Panc1 (cell line): ENCODE data around the gene ARHGEF17. TPM values are rescaled to one million over a fixed set of nuclear protein-coding genes. Genes with fewer than 3 reads are reported as not detected.

ENCODE experiments used
- ATAC-seq: fragments of 200-7000 bp; cut with Tn5 transposase; 2 replicates; pipeline ENCODE4 v1.9.1; 2020; ENCODE audit warnings: mild to moderate bottlenecking, moderate library complexity
- BruUV-seq: library from RNA; stranded (reverse); fragments of 400-500 nt; replicated peaks from 2 replicates; lab custom pipeline; 2021; lab: Mats Ljungman, UMichigan
- CTCF ChIA-PET: fragments of 300-600 bp; sonication (Branson Sonifier 250); formaldehyde crosslinking; loops from one replicate; lab custom pipeline; 2022; ENCODE audit warnings: antibody characterized with exemption; lab: Charles Lee
- POLR2A ChIA-PET: fragments of 300-600 bp; sonication (Branson Sonifier 250); formaldehyde crosslinking; loops from one replicate; lab custom pipeline; 2022; ENCODE audit warnings: antibody characterized with exemption; lab: Charles Lee
- DNase-seq: peaks from one replicate; pipeline ENCODE4 v3.0.0-alpha.2; 2010; ENCODE audit warnings: low read depth, low spot score
- H3K27ac ChIP-seq: 2 replicates; pipeline ENCODE4 v1.5.1; 2011; ENCODE audit warnings: mild to moderate bottlenecking, low read length, inconsistent platforms
- H3K27me3 ChIP-seq: fragments of 200-500 bp; sonication (Bioruptor generic); 2 replicates; pipeline ENCODE4 v1.6.0; 2014; ENCODE audit warnings: low read length, inconsistent platforms; ENCODE audit not compliant: control insufficient read depth, insufficient read depth
- H3K36me3 ChIP-seq: fragments of 200-500 bp; sonication (Bioruptor generic); 2 replicates; pipeline ENCODE4 v1.5.1; 2014; ENCODE audit warnings: inconsistent platforms, mild to moderate bottlenecking, low read length, moderate library complexity; ENCODE audit not compliant: control insufficient read depth, insufficient read depth
- H3K4me1 ChIP-seq: 2 replicates; pipeline ENCODE4 v1.5.1; 2011; ENCODE audit warnings: inconsistent platforms, mild to moderate bottlenecking, low read length, moderate library complexity; ENCODE audit not compliant: control insufficient read depth, insufficient read depth
- H3K4me3 ChIP-seq, 2 experiments: 2 replicates each; pipeline ENCODE4 v1.5.1; 2011 to 2012; ENCODE audit warnings: low read depth in 2 of 2, low read length in 2 of 2, mild to moderate bottlenecking in 2 of 2, inconsistent platforms in 1 of 2, moderate library complexity in 1 of 2
- H3K9me3 ChIP-seq: fragments of 200-500 bp; sonication (Bioruptor generic); 2 replicates; pipeline ENCODE4 v1.5.1; 2014; ENCODE audit warnings: low read depth, mild to moderate bottlenecking, inconsistent platforms, low read length, moderate library complexity; ENCODE audit not compliant: control insufficient read depth, insufficient read depth
- CTCF ChIP-seq: fragments of 450-650 bp; IDR thresholded peaks from 2 replicates; pipeline ENCODE4 v1.5.1; 2017; ENCODE audit warnings: mild to moderate bottlenecking
- POLR2AphosphoS5 ChIP-seq: IDR thresholded peaks from 2 replicates; pipeline ENCODE4 v1.6.1; 2012; ENCODE audit warnings: mild to moderate bottlenecking, low read depth, low read length, moderate library complexity
- SIN3A ChIP-seq: IDR thresholded peaks from 2 replicates; pipeline ENCODE4 v1.6.1; 2012; ENCODE audit warnings: low read depth, mild to moderate bottlenecking, low read length, moderate library complexity, borderline replicate concordance; ENCODE audit not compliant: insufficient read depth
- TCF7L2 ChIP-seq: IDR thresholded peaks from 2 replicates; pipeline ENCODE4 v1.6.1; 2011; ENCODE audit warnings: mild to moderate bottlenecking, low read depth, low read length, inconsistent platforms
- in situ Hi-C: cut with HindIII; loops from 2 replicates; pipeline ENCODE4 v1.10.0; 2016; ENCODE audit warnings: low sequenced_read_pairs, low pct_unique_long_range_greater_than_20kb
- intact Hi-C: fragments of 100-400 bp; cut with micrococcal nuclease; formaldehyde crosslinking; loops from one replicate; pipeline ENCODE4 v1.10.0; 2022; ENCODE audit not compliant: unreplicated experiment
- total RNA-seq: library from RNA; stranded (reverse); gene quantifications from one replicate; pipeline ENCODE4 v1.2.1, GENCODE V29; 2021; ENCODE audit not compliant: unreplicated experiment
- TF ChIP-seq, protein P1 (sequence below), 2 experiments: IDR thresholded peaks; 2 replicates each; pipeline ENCODE4 v1.6.1; 2011 to 2012; ENCODE audit warnings: low read depth in 2 of 2, control low read depth in 1 of 2, low read length in 1 of 2, mild to moderate bottlenecking in 1 of 2, moderate library complexity in 1 of 2; ENCODE audit not compliant: insufficient read depth in 1 of 2

ARHGEF17 gene
- total RNA-seq, 1 experiment from 2014 or later, result 43.2 TPM

DNA sequence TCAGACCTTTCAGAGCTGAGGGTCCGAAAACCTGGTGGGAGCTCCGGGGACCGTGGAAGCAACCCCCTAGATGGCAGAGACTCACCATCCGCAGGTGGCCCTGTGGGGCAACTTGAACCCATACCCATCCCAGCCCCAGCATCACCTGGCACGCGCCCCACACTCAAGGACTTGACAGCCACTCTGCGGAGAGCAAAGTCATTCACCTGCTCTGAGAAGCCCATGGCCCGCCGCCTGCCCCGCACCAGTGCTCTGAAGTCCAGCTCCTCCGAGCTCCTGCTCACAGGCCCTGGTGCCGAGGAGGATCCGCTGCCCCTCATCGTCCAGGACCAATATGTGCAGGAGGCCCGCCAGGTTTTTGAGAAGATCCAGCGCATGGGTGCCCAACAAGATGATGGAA is 2.0 kb downstream of the ARHGEF17 start:
- ATAC-seq (no peak), DNase-seq (no peak)
- TF ChIP-seq, protein P1, sequence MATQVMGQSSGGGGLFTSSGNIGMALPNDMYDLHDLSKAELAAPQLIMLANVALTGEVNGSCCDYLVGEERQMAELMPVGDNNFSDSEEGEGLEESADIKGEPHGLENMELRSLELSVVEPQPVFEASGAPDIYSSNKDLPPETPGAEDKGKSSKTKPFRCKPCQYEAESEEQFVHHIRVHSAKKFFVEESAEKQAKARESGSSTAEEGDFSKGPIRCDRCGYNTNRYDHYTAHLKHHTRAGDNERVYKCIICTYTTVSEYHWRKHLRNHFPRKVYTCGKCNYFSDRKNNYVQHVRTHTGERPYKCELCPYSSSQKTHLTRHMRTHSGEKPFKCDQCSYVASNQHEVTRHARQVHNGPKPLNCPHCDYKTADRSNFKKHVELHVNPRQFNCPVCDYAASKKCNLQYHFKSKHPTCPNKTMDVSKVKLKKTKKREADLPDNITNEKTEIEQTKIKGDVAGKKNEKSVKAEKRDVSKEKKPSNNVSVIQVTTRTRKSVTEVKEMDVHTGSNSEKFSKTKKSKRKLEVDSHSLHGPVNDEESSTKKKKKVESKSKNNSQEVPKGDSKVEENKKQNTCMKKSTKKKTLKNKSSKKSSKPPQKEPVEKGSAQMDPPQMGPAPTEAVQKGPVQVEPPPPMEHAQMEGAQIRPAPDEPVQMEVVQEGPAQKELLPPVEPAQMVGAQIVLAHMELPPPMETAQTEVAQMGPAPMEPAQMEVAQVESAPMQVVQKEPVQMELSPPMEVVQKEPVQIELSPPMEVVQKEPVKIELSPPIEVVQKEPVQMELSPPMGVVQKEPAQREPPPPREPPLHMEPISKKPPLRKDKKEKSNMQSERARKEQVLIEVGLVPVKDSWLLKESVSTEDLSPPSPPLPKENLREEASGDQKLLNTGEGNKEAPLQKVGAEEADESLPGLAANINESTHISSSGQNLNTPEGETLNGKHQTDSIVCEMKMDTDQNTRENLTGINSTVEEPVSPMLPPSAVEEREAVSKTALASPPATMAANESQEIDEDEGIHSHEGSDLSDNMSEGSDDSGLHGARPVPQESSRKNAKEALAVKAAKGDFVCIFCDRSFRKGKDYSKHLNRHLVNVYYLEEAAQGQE (IDR thresholded peaks at IDR 0.05; ENCODE audit: insufficient read depth in 1 of 2, low read depth in 2 of 2, low read length in 1 of 2), result no peak
- TF ChIP-seq TCF7L2, result no peak
- TF ChIP-seq SIN3A, result no peak
- TF ChIP-seq CTCF, result no peak
- TF ChIP-seq POLR2AphosphoS5, result no peak
- TSS peak; percentile 52 for BruUV-seq
- in situ Hi-C loops, result no loop called here
- intact Hi-C loops, result no loop called here
- peak overlapping the region in 1 of 2 experiments; percentile 79; a peak in 3 of 4 replicates for H3K4me3 ChIP-seq
- CTCF ChIA-PET, result interaction anchor here (1.2 to 3.4 kb wide), 4 partner anchors 19 to 41 kb away, joined by 4 to 14 read pairs (median 12); no protein-coding TSS in a partner anchor
- peaks cover 56% of the 10 kb centered on the region for H3K4me1 ChIP-seq
- no peaks in the 10 kb centered on the region for H3K27me3 ChIP-seq
- peak overlapping the region; percentile 78 for H3K27ac ChIP-seq
- no peaks in the 10 kb centered on the region for H3K36me3 ChIP-seq
- POLR2A ChIA-PET, result interaction anchor here (0.6 kb wide), 1 partner anchor 19 kb away, joined by 6 read pairs; no protein-coding TSS in a partner anchor
- no peaks in the 10 kb centered on the region for H3K9me3 ChIP-seq

DNA sequence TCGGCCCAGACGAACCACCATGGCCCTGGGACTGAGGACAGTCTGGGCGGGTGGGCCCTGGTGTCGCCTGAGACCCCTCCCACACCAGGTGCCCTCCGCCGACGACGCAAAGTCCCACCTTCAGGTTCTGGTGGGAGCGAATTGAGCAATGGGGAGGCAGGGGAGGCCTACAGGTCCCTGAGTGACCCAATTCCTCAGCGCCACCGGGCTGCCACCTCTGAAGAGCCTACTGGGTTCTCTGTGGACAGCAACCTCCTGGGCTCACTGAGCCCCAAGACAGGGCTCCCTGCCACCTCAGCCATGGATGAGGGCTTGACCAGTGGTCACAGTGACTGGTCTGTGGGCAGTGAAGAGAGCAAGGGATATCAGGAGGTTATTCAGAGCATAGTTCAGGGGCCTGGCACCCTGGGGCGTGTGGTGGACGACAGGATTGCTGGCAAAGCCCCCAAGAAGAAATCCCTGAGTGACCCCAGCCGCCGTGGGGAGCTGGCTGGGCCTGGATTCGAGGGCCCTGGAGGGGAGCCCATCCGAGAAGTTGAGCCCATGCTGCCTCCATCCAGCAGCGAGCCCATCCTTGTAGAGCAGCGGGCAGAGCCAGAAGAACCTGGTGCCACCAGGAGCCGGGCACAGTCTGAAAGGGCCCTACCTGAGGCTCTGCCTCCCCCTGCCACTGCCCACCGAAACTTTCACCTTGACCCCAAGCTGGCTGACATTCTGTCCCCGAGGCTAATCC is 2.8 kb downstream of the ARHGEF17 start:
- no peak overlapping the region for H3K4me3 ChIP-seq
- intact Hi-C loops (no loop called here), in situ Hi-C loops (no loop called here)
- no TSS peak for BruUV-seq
- TF ChIP-seq, protein P1 (IDR thresholded peaks at IDR 0.05; ENCODE audit: insufficient read depth in 1 of 2, low read depth in 2 of 2, low read length in 1 of 2), result no peak
- TF ChIP-seq SIN3A (no peak), TCF7L2 (no peak), CTCF (no peak), POLR2AphosphoS5 (no peak)
- H3K27me3 ChIP-seq, result no peaks in the 10 kb centered on the region
- CTCF ChIA-PET, result no interaction called here
- H3K4me1 ChIP-seq, result peaks cover 56% of the 10 kb centered on the region
- POLR2A ChIA-PET, result no interaction called here
- H3K27ac ChIP-seq, result no peak overlapping the region
- H3K9me3 ChIP-seq, result no peaks in the 10 kb centered on the region
- DNase-seq (no peak), ATAC-seq (no peak)
- no peaks in the 10 kb centered on the region for H3K36me3 ChIP-seq
